WTC11 (cell line): ENCODE results near the gene DDN. TPM values are rescaled to one million over a fixed set of nuclear protein-coding genes. Genes with fewer than 3 reads are reported as not detected.

Experiments used
- ATAC-seq: fragments of 200-7000 bp; cut with Tn5 transposase; 2 replicates; pipeline ENCODE4 v1.10.0; 2021; ENCODE audit warnings: mild to moderate bottlenecking, moderate library complexity
- CTCF ChIA-PET: fragments of 300-600 bp; sonication (Branson Sonifier 250); formaldehyde crosslinking; loops from one replicate; lab custom pipeline; 2021; ENCODE audit warnings: antibody characterized with exemption; lab: Charles Lee
- POLR2A ChIA-PET: fragments of 350-600 bp; sonication (Branson Sonifier 250); formaldehyde crosslinking; loops from one replicate; lab custom pipeline; 2021; ENCODE audit warnings: antibody characterized with exemption; lab: Charles Lee
- DNase-seq: peaks from one replicate; pipeline ENCODE4 v3.0.0; 2021; ENCODE audit warnings: low spot score
- H3K27ac Mint-ChIP-seq: 2 replicates; pipeline ENCODE4 v1.8.0; 2021; ENCODE audit warnings: mixed read lengths
- H3K27me3 Mint-ChIP-seq: 2 replicates; pipeline ENCODE4 v1.8.0; 2021; ENCODE audit warnings: low read depth, mild to moderate bottlenecking, moderate library complexity, mixed read lengths
- H3K36me3 Mint-ChIP-seq: 2 replicates; pipeline ENCODE4 v1.8.0; 2021; ENCODE audit warnings: mixed read lengths
- H3K4me1 Mint-ChIP-seq: 2 replicates; pipeline ENCODE4 v1.8.0; 2022; ENCODE audit warnings: mixed read lengths
- H3K4me3 Mint-ChIP-seq: 2 replicates; pipeline ENCODE4 v1.8.0; 2021; ENCODE audit warnings: mild to moderate bottlenecking, moderate library complexity, mixed read lengths
- H3K9me3 Mint-ChIP-seq: 2 replicates; pipeline ENCODE4 v1.8.0; 2021; ENCODE audit warnings: mixed read lengths
- CREB1 ChIP-seq: sonication (generic); formaldehyde crosslinking; IDR thresholded peaks from 2 replicates; pipeline ENCODE4 v1.8.0; 2023; ENCODE audit warnings: mild to moderate bottlenecking, missing genetic modification reagents
- ESRRA ChIP-seq: sonication (generic); formaldehyde crosslinking; IDR thresholded peaks from 2 replicates; pipeline ENCODE4 v1.8.1; 2022; ENCODE audit warnings: mild to moderate bottlenecking, missing genetic modification reagents, borderline replicate concordance
- ETV6 ChIP-seq: sonication (generic); formaldehyde crosslinking; IDR thresholded peaks from 2 replicates; pipeline ENCODE4 v1.8.1; 2022; ENCODE audit warnings: mild to moderate bottlenecking, missing genetic modification reagents
- GTF2I ChIP-seq: fragments of 250-450 bp; sonication (Bioruptor Pico); conservative IDR thresholded peaks from 2 replicates; pipeline ENCODE4 v1.4.0; 2021; ENCODE audit warnings: mild to moderate bottlenecking
- NFE2L1 ChIP-seq: sonication (generic); formaldehyde crosslinking; IDR thresholded peaks from 2 replicates; pipeline ENCODE4 v1.8.1; 2023; ENCODE audit warnings: missing genetic modification reagents
- NFYB ChIP-seq: sonication (generic); formaldehyde crosslinking; conservative IDR thresholded peaks from 2 replicates; pipeline ENCODE4 v1.8.0; 2022; ENCODE audit warnings: low read depth, missing genetic modification reagents
- NR1H2 ChIP-seq: sonication (generic); formaldehyde crosslinking; IDR thresholded peaks from 2 replicates; pipeline ENCODE4 v1.9.0; 2021; ENCODE audit warnings: mild to moderate bottlenecking, moderate library complexity, missing genetic modification reagents
- NR2C2 ChIP-seq: sonication (generic); formaldehyde crosslinking; IDR thresholded peaks from 2 replicates; pipeline ENCODE4 v1.8.0; 2022; ENCODE audit warnings: mild to moderate bottlenecking, missing genetic modification reagents
- SOX15 ChIP-seq: fragments of 250-450 bp; sonication (Bioruptor Pico); IDR thresholded peaks from 2 replicates; pipeline ENCODE4 v1.9.0; 2021; ENCODE audit warnings: mild to moderate bottlenecking
- TCF7 ChIP-seq: sonication (generic); formaldehyde crosslinking; IDR thresholded peaks from 2 replicates; pipeline ENCODE4 v1.8.0; 2022; ENCODE audit warnings: mild to moderate bottlenecking, low read depth, missing genetic modification reagents, moderate library complexity
- TEAD1 ChIP-seq: sonication (generic); formaldehyde crosslinking; IDR thresholded peaks from 2 replicates; pipeline ENCODE4 v1.8.0; 2022; ENCODE audit warnings: mild to moderate bottlenecking, missing genetic modification reagents
- total RNA-seq: library from RNA; stranded (reverse); gene quantifications from 3 replicates; pipeline ENCODE4 v1.2.3, GENCODE V29; 2021
- TF ChIP-seq, protein P1 (sequence below): sonication (generic); formaldehyde crosslinking; IDR thresholded peaks from 2 replicates; pipeline ENCODE4 v1.8.0; 2023; ENCODE audit warnings: missing genetic modification reagents
- TF ChIP-seq, protein P2 (sequence below): sonication (generic); formaldehyde crosslinking; IDR thresholded peaks from 2 replicates; pipeline ENCODE4 v1.8.1; 2022; ENCODE audit warnings: missing genetic modification reagents, borderline replicate concordance
- TF ChIP-seq, protein P3 (sequence below): sonication (generic); formaldehyde crosslinking; IDR thresholded peaks from 2 replicates; pipeline ENCODE4 v1.8.1; 2023; ENCODE audit warnings: mild to moderate bottlenecking, missing genetic modification reagents
- TF ChIP-seq, protein P4 (sequence below): sonication (generic); formaldehyde crosslinking; conservative IDR thresholded peaks from 2 replicates; pipeline ENCODE4 v1.8.1; 2022; ENCODE audit warnings: mild to moderate bottlenecking, missing genetic modification reagents
- TF ChIP-seq, protein P5 (sequence below): sonication (generic); formaldehyde crosslinking; IDR thresholded peaks from 2 replicates; pipeline ENCODE4 v1.8.0; 2023; ENCODE audit warnings: missing genetic modification reagents, mild to moderate bottlenecking, borderline replicate concordance
- TF ChIP-seq, protein P6 (sequence below): fragments of 250-450 bp; sonication (Bioruptor Pico); IDR thresholded peaks from 2 replicates; pipeline ENCODE4 v2.1.2; 2022; ENCODE audit warnings: mild to moderate bottlenecking, moderate library complexity
- TF ChIP-seq, protein P7 (sequence below): fragments of 250-450 bp; sonication (Bioruptor Pico); conservative IDR thresholded peaks from 2 replicates; pipeline ENCODE4 v1.9.0; 2021; ENCODE audit warnings: mild to moderate bottlenecking

DDN gene
- total RNA-seq, 1 experiment from 2014 or later, result 0.33 TPM

DNA sequence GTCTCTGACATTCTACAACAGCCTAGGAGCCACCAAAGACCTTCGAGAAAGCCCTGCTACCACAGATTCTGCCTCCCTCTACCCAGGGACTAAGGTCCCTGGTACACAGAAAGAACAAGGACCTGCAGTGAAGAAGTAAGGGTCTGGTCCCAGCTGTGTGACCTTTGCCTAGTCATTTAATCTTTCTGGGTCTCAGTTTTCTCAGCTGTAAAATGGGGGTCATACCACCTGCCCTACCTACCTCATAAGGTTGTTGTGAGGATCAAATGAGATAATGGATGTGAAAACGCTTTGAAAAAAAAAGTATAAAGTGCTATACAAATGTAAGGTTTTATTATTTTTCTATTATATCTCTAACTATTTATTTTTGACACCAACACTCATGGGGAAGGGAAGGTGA is 24.6 kb upstream of the DDN start:
- no peak for DNase-seq
- POLR2A ChIA-PET, result no interaction called here
- H3K9me3 Mint-ChIP-seq, result no peaks in the 10 kb centered on the region
- H3K27ac Mint-ChIP-seq, result no peak overlapping the region
- H3K4me1 Mint-ChIP-seq, result peaks cover 9% of the 10 kb centered on the region
- no peak for ATAC-seq
- H3K36me3 Mint-ChIP-seq, result peaks cover 52% of the 10 kb centered on the region
- no peaks in the 10 kb centered on the region for H3K27me3 Mint-ChIP-seq
- TF ChIP-seq, protein P1, sequence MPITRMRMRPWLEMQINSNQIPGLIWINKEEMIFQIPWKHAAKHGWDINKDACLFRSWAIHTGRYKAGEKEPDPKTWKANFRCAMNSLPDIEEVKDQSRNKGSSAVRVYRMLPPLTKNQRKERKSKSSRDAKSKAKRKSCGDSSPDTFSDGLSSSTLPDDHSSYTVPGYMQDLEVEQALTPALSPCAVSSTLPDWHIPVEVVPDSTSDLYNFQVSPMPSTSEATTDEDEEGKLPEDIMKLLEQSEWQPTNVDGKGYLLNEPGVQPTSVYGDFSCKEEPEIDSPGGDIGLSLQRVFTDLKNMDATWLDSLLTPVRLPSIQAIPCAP, result no peak
- TF ChIP-seq NR2C2 (CRISPR knock-in tag), result no peak
- TF ChIP-seq, protein P2, sequence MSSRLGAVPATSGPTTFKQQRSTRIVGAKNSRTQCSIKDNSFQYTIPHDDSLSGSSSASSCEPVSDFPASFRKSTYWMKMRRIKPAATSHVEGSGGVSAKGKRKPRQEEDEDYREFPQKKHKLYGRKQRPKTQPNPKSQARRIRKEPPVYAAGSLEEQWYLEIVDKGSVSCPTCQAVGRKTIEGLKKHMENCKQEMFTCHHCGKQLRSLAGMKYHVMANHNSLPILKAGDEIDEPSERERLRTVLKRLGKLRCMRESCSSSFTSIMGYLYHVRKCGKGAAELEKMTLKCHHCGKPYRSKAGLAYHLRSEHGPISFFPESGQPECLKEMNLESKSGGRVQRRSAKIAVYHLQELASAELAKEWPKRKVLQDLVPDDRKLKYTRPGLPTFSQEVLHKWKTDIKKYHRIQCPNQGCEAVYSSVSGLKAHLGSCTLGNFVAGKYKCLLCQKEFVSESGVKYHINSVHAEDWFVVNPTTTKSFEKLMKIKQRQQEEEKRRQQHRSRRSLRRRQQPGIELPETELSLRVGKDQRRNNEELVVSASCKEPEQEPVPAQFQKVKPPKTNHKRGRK (CRISPR knock-in tag), result no peak
- TF ChIP-seq NR1H2 (CRISPR knock-in tag), result no peak
- no peak for TF ChIP-seq SOX15
- CTCF ChIA-PET, result interaction anchor here (1.0 to 1.4 kb wide), 3 partner anchors 20 to 65 kb away, joined by 3 to 5 read pairs (median 4); partner anchors contain the start of gene DDN
- H3K4me3 Mint-ChIP-seq, result no peak overlapping the region

DNA sequence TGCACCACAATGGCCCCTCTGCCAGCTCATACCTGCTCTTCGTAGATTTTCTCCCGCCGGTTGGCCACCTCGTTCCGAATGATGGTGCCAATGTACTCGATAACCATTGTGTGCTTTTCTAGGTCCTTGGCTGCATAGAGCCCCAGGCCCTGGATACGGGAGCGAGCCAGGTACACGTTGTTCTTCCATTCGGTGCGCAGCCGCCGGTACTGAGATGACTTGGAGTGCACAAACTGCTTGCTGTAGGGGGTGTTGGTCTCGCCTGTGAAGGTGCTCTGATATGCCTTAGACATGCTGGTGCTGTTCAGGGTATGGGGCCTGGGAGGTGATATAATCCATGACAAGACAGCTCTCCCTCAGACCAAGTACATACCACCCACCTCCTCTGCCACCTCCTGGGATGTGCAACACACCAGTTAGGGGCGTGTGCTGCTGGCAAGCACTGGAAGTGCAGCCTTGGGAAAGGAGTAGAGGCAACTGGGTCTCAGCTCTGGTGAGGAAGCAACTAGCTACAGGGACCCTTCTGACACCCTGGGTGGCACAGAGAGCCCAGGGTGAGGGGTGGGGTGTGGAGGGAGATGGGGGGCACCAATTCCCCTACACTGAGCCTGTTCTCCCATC is 23.5 kb upstream of the DDN start:
- ChIA-PET POLR2A (no interaction called here), CTCF (interaction anchor here (0.5 to 4.1 kb wide), 4 partner anchors 21 to 26 kb away, joined by 3 to 98 read pairs (median 4); partner anchors contain the start of gene DDN)
- Mint-ChIP-seq H3K36me3 (peaks cover 43% of the 10 kb centered on the region), H3K27ac (peak overlapping the region; percentile 47; the same call in 1 of the 2 replicates), H3K9me3 (no peaks in the 10 kb centered on the region)
- ATAC-seq, result no peak
- TF ChIP-seq CREB1 (CRISPR knock-in tag) (no peak), TCF7 (no peak), ESRRA (CRISPR knock-in tag) (no peak)
- TF ChIP-seq, protein P3, sequence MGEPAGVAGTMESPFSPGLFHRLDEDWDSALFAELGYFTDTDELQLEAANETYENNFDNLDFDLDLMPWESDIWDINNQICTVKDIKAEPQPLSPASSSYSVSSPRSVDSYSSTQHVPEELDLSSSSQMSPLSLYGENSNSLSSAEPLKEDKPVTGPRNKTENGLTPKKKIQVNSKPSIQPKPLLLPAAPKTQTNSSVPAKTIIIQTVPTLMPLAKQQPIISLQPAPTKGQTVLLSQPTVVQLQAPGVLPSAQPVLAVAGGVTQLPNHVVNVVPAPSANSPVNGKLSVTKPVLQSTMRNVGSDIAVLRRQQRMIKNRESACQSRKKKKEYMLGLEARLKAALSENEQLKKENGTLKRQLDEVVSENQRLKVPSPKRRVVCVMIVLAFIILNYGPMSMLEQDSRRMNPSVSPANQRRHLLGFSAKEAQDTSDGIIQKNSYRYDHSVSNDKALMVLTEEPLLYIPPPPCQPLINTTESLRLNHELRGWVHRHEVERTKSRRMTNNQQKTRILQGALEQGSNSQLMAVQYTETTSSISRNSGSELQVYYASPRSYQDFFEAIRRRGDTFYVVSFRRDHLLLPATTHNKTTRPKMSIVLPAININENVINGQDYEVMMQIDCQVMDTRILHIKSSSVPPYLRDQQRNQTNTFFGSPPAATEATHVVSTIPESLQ (CRISPR knock-in tag), result no peak
- TF ChIP-seq, protein P4, sequence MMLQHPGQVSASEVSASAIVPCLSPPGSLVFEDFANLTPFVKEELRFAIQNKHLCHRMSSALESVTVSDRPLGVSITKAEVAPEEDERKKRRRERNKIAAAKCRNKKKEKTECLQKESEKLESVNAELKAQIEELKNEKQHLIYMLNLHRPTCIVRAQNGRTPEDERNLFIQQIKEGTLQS, result no peak
- TF ChIP-seq, all 79 proteins: peak for 0
- no peak for DNase-seq
- Mint-ChIP-seq H3K4me3 (no peak overlapping the region), H3K27me3 (no peaks in the 10 kb centered on the region), H3K4me1 (peaks cover 14% of the 10 kb centered on the region)

DNA sequence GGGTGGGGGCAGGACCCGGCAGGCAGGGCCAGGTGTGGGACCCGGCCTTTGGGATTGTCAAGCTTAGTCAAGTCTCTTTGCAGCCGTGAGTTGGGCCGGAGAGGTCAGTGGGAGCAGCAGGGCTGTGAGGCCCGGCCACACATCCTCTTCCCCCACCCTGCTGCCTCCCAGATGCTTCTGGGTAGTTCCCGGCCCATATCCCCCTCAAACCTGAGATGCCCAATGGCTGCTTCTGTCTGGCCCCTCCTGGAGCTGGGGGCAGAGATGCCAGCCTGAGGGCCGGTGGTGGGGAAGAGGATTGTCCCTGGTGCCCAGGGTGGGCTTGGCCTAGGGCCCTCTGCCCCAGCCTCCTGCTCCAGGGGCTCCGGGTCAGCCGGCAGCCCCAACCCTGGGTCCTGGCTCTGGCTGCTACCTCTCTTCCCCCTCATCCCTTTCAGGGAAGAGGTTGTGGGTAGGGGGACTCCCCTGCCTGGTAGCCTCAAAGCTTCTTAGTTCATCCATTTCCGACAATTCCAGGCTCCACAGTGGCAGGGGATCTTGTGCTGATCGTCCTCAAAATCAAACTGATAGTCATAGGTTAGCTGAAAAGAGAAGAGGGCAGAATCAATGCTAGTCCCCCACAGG is 22.2 kb upstream of the DDN start:
- H3K27me3 Mint-ChIP-seq, result peaks cover 4% of the 10 kb centered on the region
- H3K27ac Mint-ChIP-seq, result no peak overlapping the region
- ChIA-PET POLR2A (no interaction called here), CTCF (interaction anchor here (1.3 to 4.1 kb wide), 8 partner anchors 14 to 109 kb away, joined by 3 to 98 read pairs (median 6); partner anchors contain the start of gene DDN)
- no peaks in the 10 kb centered on the region for H3K9me3 Mint-ChIP-seq
- no peak for DNase-seq
- no peak overlapping the region for H3K4me3 Mint-ChIP-seq
- no peak for ATAC-seq
- H3K4me1 Mint-ChIP-seq, result peaks cover 16% of the 10 kb centered on the region
- H3K36me3 Mint-ChIP-seq, result peaks cover 37% of the 10 kb centered on the region
- TF ChIP-seq TEAD1 (CRISPR knock-in tag) (no peak), GTF2I (CRISPR knock-in tag) (no peak), NFE2L1 (CRISPR knock-in tag) (no peak), ETV6 (no peak), NFYB (CRISPR knock-in tag) (no peak), SOX15 (no peak)
- TF ChIP-seq, protein P5, sequence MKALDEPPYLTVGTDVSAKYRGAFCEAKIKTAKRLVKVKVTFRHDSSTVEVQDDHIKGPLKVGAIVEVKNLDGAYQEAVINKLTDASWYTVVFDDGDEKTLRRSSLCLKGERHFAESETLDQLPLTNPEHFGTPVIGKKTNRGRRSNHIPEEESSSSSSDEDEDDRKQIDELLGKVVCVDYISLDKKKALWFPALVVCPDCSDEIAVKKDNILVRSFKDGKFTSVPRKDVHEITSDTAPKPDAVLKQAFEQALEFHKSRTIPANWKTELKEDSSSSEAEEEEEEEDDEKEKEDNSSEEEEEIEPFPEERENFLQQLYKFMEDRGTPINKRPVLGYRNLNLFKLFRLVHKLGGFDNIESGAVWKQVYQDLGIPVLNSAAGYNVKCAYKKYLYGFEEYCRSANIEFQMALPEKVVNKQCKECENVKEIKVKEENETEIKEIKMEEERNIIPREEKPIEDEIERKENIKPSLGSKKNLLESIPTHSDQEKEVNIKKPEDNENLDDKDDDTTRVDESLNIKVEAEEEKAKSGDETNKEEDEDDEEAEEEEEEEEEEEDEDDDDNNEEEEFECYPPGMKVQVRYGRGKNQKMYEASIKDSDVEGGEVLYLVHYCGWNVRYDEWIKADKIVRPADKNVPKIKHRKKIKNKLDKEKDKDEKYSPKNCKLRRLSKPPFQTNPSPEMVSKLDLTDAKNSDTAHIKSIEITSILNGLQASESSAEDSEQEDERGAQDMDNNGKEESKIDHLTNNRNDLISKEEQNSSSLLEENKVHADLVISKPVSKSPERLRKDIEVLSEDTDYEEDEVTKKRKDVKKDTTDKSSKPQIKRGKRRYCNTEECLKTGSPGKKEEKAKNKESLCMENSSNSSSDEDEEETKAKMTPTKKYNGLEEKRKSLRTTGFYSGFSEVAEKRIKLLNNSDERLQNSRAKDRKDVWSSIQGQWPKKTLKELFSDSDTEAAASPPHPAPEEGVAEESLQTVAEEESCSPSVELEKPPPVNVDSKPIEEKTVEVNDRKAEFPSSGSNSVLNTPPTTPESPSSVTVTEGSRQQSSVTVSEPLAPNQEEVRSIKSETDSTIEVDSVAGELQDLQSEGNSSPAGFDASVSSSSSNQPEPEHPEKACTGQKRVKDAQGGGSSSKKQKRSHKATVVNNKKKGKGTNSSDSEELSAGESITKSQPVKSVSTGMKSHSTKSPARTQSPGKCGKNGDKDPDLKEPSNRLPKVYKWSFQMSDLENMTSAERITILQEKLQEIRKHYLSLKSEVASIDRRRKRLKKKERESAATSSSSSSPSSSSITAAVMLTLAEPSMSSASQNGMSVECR (CRISPR knock-in tag), result no peak
- TF ChIP-seq, protein P6, sequence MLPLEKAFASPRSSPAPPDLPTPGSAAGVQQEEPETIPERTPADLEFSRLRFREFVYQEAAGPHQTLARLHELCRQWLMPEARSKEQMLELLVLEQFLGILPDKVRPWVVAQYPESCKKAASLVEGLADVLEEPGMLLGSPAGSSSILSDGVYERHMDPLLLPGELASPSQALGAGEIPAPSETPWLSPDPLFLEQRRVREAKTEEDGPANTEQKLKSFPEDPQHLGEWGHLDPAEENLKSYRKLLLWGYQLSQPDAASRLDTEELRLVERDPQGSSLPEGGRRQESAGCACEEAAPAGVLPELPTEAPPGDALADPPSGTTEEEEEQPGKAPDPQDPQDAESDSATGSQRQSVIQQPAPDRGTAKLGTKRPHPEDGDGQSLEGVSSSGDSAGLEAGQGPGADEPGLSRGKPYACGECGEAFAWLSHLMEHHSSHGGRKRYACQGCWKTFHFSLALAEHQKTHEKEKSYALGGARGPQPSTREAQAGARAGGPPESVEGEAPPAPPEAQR (CRISPR knock-in tag), result no peak
- TF ChIP-seq, protein P7, sequence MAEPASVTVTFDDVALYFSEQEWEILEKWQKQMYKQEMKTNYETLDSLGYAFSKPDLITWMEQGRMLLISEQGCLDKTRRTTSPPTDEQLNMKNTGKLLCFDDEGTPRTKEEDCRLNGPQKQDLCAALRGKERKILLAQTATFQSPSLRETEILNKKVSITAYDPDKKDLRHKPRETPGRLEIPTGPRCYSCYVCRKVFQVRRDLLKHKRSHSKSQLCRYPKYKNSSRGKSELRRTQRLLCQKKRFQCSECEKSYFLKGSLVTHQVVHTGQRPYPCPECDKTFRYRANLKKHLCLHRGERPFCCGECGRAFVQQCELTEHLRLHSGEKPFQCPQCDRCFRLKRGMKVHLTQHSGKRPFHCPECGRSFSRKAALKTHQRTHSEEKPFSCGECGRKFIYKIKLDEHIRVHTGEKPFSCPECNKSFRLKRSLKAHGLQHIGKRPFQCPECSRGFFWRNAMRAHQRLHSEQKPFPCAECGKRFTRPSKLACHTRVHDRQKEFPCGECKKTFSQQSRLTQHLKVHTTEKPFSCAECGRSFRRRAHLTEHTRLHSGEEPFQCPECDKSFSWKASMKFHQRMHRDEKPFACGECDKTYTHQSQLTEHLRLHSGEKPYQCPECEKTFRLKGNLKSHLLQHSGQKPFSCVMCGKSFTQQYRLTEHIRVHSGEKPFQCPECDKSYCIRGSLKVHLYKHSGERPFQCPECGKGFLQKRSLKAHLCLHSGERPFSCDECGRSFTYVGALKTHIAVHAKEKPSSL (CRISPR knock-in tag), result no peak
